NCI-H2196 treated with DMSO at 0.1 percent for 48 hours (cell line): ENCODE measurements around the gene MCUB.
"Not testable (repeated sequence)": the region's sequence is repeated elsewhere in the genome, so short reads cannot be mapped to it uniquely, and the experiment has no call there.

Experiments used
- DNase-seq: peaks from one replicate; lab custom pipeline; 2025; ENCODE audit not compliant: unreplicated experiment; lab: John Stamatoyannopoulos, UW

The MCUB gene

GRCh38 chr4:109678472-109678871, 118.4 kb downstream of the MCUB start:
- not testable (repeated sequence) for DNase-seq

DNA sequence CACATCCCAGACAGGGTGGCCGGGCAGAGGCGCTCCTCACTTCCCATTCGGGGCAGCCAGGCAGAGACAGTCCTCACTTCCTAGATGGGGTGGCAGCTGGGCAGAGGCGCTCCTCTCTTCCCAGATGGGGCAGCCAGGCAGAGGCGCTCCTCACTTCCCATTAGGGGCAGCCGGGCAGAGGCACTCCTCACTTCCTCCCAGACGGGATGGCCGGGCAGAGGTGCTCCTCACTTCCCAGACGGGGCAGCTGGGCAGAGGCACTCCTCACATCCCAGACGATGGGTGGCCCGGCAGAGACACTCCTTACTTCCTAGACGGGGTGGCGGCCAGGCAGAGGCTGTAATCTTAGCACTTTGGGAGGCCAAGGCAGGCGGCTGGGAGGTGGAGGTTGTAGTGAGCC, 118.9 kb downstream of the MCUB start:
- not testable (repeated sequence) for DNase-seq

GRCh38 chr4:109682875-109683274, 122.8 kb downstream of the MCUB start:
- DNase-seq, result no peak

DNA sequence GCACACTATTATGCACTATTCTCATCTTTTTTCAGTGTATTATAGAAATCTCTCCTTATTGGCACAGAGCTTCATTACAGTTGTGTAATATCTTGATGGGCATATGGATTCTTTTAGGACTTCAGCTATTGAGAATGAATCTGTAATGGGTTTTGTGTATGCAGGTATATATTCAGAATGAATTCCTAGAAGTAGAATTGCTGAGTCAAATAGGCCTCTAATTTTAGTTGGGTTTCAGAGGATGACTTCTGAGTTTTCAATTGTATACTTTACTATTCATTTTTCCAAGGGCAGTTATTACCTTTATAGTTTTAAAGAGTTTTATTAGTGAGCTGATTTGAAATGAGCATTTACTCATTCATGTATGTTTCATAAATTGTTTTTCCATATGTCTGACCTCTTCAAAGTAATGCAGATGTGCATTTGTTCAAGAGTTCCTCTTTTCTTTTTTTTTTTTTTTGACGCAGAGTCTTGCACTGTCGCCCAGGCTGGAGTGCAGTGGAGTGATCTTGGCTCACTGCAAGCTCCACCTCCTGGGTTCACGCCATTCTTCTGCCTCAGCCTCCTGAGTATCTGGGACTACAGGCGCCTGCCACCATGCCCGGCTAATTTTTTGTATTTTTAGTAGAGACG, 123.7 kb downstream of the MCUB start:
- DNase-seq, result no peak

DNA sequence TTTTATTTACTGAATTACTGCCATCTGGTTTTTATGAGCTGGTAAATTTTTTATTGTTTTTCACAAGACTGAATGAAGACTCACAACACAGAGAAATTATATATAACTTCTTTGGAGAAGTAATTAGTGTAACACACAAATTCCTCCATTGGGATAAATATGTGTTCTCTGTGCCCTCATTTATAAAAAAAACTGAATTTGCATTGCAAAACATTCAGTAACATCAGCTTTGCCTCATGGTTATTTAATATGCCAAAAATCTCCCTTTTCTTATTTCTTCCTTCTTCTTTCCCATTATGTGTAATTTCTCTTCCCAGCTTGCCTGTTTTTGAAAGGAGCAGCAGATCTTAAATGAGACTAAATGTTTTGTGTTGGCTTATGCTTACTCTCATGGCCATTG, 124.7 kb downstream of the MCUB start:
- DNase-seq, result no peak

DNA sequence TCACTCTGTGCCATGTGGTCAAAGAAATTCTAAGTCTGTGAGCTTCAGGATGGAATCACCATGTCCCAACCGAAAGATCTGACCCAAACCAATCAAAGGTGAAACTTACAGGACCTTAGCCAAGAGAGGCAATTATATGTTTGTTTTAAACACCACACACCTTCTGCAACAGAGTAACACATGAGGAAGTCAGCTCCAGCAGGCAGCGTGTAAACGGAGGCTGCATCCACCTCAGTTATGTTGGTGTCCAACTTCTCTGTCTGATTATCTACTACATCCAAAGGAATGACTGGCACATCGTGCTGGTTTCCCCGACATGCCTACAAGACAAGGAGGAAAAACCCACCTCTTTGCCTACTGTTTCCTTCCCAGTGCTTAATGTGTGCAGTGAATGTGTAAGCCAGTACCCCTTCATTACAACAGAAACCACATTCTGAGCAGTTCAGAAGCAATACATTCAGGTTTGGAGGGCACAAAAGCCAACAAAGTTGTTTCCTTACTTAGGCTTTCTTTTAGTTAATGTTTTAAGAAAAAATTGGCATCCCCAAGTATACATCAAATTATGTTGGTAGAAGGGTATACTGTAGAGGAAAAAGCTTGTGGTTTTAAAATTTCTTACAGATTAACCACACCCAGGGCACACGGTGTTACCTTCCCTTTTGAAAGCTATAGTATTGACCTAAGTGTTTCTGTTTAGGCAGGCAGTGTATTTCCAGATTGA, 130.8 kb downstream of the MCUB start:
- no peak for DNase-seq

DNA sequence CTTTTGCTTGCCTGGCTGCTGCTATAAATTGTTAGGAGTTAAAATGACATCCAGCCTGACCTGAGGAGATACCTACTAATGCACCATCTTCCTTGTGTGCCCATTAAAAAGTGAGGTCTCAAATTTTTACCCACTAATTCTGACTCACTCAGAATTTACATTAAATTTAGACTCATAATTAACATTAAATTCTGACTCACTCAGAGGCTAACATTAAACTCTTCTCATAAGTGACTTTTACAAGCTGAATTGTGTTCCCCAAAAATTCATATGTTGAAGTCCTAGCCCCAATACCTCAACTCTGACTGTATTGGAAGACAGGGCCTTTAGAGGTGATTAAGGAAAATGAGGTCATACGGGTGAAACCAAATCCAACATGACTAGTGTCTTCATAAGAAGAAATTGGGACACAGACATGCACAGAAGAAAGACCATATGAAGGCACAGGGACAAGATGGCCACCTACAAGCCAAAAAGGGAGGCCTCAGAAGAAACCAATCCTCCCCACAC, 131.4 kb downstream of the MCUB start:
- no peak for DNase-seq

GRCh38 chr4:109698656-109699055, 138.6 kb downstream of the MCUB start:
- no peak for DNase-seq

DNA sequence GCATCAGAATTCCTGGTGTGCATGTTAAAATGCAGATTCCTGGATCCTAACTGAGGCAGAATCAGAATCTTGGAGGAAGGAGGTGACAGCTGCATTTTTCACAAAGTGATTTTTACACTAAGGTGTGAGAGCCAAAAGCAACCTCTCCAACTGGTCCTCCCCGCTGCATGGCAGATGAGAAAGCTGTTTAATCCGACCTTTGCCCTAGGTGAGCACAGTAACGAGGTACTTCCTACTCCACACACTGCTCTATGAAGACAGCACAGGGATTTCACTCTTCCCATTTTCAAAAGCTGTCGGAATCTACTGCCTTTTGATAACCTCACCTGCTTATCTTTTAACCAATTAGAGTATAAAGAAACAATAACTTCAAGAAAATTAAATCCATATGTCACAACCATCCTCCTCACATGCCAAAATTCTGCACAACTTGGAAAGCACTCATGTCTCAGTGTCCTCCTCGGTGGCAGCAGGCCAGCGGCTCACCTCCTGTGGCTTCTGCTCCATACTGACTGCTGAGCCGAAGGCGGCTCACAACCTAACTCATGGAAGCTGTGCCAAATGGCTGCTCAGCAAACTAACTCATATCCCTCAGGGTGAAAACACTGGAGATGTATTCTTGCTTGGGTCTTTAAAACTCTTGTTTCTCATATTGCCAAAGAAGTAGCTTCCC, 139.6 kb downstream of the MCUB start:
- DNase-seq, result no peak

GRCh38 chr4:109701566-109702410, 141.7 kb downstream of the MCUB start:
- DNase-seq, result no peak

- DNase-seq, result peak; percentile 53
Measured at GRCh38 chr4:109702950-109703663, 143.1 kb downstream of the MCUB start, which contains the start of gene CASP6. TSS of gene CASP6 (minus strand) at chr4:109703445. CDS start at chr4:109703395, 50 bp downstream.

GRCh38 chr4:109703664-109704361, 143.8 kb downstream of the MCUB start:
- no peak for DNase-seq

- no peak for DNase-seq
Measured at GRCh38 chr4:109708435-109708834, 148.4 kb downstream of the MCUB start.

GRCh38 chr4:109708990-109709389, 148.9 kb downstream of the MCUB start:
- DNase-seq, result no peak

DNA sequence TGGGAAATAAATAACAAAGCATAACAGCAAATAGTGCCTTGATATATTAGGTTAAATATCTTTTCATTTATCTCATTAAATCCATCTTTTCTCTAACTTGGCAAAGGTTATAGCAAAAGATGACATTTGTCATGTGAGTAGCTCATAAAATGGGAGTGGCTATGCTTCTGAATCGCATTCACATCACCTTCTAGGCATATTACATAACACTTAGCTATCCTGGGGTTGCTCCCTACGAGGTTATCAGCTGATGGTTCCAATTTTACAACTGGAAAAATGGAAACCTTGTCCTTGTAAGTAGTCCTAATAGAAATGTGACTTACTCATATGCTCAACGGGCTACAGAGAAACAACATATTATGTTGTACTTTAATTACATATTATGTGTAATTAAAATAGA, 153.5 kb downstream of the MCUB start:
- no peak for DNase-seq

DNA sequence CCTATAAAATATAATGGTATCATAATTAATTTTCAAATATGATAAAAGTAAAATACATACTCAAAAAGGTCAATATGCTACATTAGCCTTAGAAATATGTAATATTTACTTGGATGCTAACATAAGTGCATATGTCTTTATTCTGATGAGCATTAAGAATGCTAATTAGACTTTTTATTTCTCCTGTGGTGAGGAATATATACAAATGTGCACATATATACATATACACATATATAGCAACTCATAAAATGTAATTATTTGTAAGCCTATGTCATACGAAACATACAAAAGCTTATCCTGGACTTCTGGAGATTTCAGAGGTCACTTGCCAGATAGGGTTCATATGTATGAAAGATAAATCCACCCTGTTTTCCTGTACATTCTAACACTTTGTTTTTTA, 158.7 kb downstream of the MCUB start:
- DNase-seq, result no peak

DNA sequence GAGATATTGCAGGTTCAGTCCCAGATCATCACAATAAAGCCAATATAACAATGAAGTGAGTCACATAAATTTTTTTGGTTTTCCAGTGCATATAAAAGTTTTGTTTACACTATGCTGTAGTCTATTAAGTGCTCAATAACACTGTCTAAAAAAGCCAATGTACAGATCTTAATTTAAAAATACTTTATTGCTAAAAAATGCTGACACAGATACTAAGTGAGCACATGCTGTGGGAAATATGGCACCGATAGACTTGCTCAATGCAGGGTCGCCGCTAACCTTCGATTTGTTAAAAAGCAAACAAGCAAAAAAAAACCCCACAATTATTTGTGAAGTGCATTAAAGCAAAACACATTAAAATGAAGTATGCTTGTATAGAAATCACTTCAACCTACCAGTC, 159.6 kb downstream of the MCUB start:
- no peak for DNase-seq

DNA sequence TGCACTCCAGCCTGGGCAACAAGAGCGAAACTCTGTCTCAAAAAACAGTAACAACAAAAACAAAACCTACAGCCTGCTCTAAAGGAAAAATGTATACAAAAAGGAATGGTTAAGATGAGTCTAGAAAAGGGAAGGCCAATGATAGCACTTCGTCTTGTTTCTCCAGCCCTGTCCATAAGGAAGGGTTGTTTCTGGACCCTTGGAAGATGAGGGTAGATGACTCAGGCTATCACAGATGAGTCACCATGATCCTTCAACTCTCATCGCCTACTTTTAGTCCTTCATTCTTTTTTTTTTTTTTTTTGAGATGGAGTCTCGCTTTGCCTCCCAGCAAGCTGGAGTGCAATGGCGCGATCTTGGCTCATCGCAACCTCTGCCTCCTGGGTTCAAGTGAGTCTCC, 161.0 kb downstream of the MCUB start:
- DNase-seq, result no peak

DNA sequence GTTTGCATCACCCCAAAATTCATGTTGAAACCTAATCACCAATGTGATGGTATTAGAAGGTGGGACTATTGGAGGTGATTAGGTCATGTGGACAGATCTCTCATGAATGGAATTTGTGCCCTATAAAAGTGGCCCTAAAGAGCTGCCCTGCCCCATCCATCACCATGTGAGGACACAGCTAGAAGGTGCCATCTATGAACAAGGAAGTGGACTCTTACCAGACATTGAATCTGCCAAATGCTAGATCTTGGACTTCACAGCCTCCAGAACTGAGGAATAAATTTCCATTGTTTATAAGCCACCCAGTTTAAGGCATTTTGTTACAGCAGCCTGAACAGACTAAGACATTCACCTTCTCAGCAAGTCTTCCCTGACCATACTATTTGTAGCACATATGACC, 162.3 kb downstream of the MCUB start:
- DNase-seq, result no peak

- DNase-seq, result no peak
Measured at GRCh38 chr4:109723110-109723509, 163.1 kb downstream of the MCUB start.
